Testis (tissue), 3 donors: ENCODE data around the gene SCFD2. TPM values are rescaled to one million over a fixed set of nuclear protein-coding genes. Genes with fewer than 3 reads are reported as not detected.

ENCODE experiments used
- DNase-seq: peaks from one replicate; pipeline ENCODE4 v3.0.0-alpha.2; 2019
- H3K27ac ChIP-seq, 2 donors: fragments of 200-600 bp; sonication (generic); one replicate each; pipeline ENCODE4 v1.5.1; 2019
- H3K27me3 ChIP-seq: fragments of 200-600 bp; sonication (generic); one replicate; pipeline ENCODE4 v1.5.1; 2019
- H3K36me3 ChIP-seq: fragments of 200-600 bp; sonication (generic); one replicate; pipeline ENCODE4 v1.5.1; 2017; ENCODE audit warnings: low read depth; ENCODE audit errors: missing control alignments
- H3K4me1 ChIP-seq: fragments of 200-600 bp; sonication (generic); one replicate; pipeline ENCODE4 v1.5.1; 2019
- H3K4me3 ChIP-seq, 2 donors: fragments of 200-600 bp; sonication (generic); one replicate each; pipeline ENCODE4 v1.5.1; 2017 to 2019
- H3K9me3 ChIP-seq: fragments of 200-600 bp; sonication (generic); one replicate; pipeline ENCODE4 v1.5.1; 2017
- POLR2A ChIP-seq: fragments of 450-650 bp; IDR thresholded peaks from one replicate; pipeline ENCODE4 v1.6.1; 2017; ENCODE audit warnings: antibody characterized with exemption, mild to moderate bottlenecking, moderate library complexity
- WGBS, 2 donors: methylation state at CpG; one replicate each; pipeline ENCODE4 v1.1.5; 2018; 5-methylcytosine and 5-hydroxymethylcytosine counted together
- intact Hi-C: fragments of 100-400 bp; cut with DNase I; formaldehyde crosslinking; loops from one replicate; pipeline ENCODE4 v1.15.1; 2023; ENCODE audit warnings: low total_unique reads
- polyA plus RNA-seq: library from polyadenylated mRNA; stranded (reverse); fragments of 350-450 nt; fragmentation: Illumina TruSeq; extraction: RNeasy Lipid Tissue Mini Kit (QIAGEN cat#74804); gene quantifications from one replicate; pipeline ENCODE4 v1.2.3, GENCODE V29; 2014; ENCODE audit warnings: low read depth, low replicate concordance; ENCODE audit not compliant: insufficient read depth
- total RNA-seq, 2 donors: library from RNA; depleted of rRNA; stranded (reverse); fragments of >200 nt; gene quantifications; one replicate each; pipeline ENCODE4 v1.2.3, GENCODE V29; 2016
- TF ChIP-seq, protein P1 (sequence below), 3 experiments: fragments of 450-650 bp in 2 of 3; fragments of 200-600 bp in 1 of 3; sonication (generic) in 1 of 3; IDR thresholded peaks; one replicate each; pipeline ENCODE4 v1.5.1; 2016 to 2019; ENCODE audit warnings: antibody characterized with exemption in 3 of 3, mild to moderate bottlenecking in 2 of 3, moderate library complexity in 1 of 3

Gene SCFD2
- total and polyA plus RNA-seq, 3 donors from 2014 or later = 6.0 to 24.5 (median 21.3) TPM

DNA sequence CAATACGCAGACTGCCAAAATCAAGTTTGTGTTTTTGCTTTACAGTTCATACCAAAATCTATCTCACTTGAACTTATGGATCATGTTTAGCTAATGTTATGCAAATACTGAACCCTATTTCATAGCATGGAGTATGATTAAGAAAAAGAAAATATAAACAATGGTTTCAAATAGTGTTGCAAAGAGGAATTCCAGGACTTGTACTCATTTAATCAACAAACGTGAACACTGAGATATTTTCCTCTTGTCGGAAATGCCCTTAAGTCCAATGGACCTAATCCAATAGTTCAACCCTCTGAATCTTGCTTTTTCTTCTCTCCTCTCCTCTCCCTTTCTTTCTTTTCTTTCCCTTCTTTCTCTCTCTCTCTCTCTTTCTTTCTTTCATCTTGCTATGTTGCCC lies 473.0 kb downstream of the SCFD2 start:
- no peak for DNase-seq
- TF ChIP-seq, protein P1, sequence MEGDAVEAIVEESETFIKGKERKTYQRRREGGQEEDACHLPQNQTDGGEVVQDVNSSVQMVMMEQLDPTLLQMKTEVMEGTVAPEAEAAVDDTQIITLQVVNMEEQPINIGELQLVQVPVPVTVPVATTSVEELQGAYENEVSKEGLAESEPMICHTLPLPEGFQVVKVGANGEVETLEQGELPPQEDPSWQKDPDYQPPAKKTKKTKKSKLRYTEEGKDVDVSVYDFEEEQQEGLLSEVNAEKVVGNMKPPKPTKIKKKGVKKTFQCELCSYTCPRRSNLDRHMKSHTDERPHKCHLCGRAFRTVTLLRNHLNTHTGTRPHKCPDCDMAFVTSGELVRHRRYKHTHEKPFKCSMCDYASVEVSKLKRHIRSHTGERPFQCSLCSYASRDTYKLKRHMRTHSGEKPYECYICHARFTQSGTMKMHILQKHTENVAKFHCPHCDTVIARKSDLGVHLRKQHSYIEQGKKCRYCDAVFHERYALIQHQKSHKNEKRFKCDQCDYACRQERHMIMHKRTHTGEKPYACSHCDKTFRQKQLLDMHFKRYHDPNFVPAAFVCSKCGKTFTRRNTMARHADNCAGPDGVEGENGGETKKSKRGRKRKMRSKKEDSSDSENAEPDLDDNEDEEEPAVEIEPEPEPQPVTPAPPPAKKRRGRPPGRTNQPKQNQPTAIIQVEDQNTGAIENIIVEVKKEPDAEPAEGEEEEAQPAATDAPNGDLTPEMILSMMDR (IDR thresholded peaks at IDR 0.05) = no peak
- no peak for TF ChIP-seq POLR2A
- WGBS, 2 donors = 78% methylated on average over 3 of the region's 3 CpGs
- no peaks in the 10 kb centered on the region for H3K36me3 ChIP-seq
- no peaks in the 10 kb centered on the region for H3K4me1 ChIP-seq
- no peaks in the 10 kb centered on the region for H3K9me3 ChIP-seq
- intact Hi-C loops = no loop called here
- no peak overlapping the region for H3K4me3 ChIP-seq
- no peak overlapping the region for H3K27ac ChIP-seq
- H3K27me3 ChIP-seq = no peaks in the 10 kb centered on the region

DNA sequence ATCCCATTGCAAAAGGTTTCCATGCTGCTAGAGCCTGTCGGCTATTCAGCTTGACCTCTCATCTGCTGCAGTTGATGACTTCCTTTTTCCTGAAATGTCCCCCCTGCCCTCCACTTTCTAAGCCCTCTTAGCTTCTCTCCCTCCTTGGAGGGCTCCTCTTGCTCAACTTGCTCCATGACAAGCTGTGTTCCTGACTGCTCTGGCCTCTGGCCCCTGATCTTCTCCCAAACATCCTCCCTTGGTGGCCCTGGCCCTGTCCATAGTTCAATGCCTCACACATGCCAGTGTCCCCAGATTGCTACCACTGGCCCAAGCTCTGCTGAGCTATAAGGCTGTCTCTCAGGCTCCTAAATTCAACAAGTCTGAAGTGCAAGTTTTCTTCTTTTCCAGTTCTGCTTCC lies 474.1 kb downstream of the SCFD2 start:
- H3K4me3 ChIP-seq = no peak overlapping the region
- H3K27me3 ChIP-seq = no peaks in the 10 kb centered on the region
- no peaks in the 10 kb centered on the region for H3K36me3 ChIP-seq
- H3K9me3 ChIP-seq = no peaks in the 10 kb centered on the region
- intact Hi-C loops = no loop called here
- WGBS, 2 donors = 79 to 89% methylated on average over 1 of the region's 1 CpG
- no peaks in the 10 kb centered on the region for H3K4me1 ChIP-seq
- no peak overlapping the region for H3K27ac ChIP-seq
- no peak for TF ChIP-seq POLR2A
- TF ChIP-seq, protein P1 (IDR thresholded peaks at IDR 0.05) = no peak
- no peak for DNase-seq

DNA sequence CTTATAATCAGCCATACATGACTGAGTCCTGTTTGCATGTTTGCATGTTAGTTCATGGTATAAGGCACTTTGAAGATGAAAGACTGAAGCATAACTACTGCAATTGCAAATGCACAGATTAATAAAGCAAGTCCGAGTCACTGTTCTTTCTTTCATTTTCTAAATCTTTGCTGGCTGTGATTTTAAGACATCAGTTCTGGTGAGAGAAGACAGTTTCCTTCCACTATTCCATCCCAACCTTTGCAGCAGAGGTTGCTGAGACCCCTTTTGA lies 475.4 kb downstream of the SCFD2 start:
- Histone ChIP-seq H3K4me3 (no peak overlapping the region), H3K27me3 (no peaks in the 10 kb centered on the region), H3K9me3 (no peaks in the 10 kb centered on the region), H3K27ac (no peak overlapping the region), H3K36me3 (no peaks in the 10 kb centered on the region), H3K4me1 (no peaks in the 10 kb centered on the region)
- WGBS, 2 donors = 79 to 92% methylated on average over 1 of the region's 1 CpG
- no peak for TF ChIP-seq POLR2A
- TF ChIP-seq, protein P1 (IDR thresholded peaks at IDR 0.05) = no peak
- DNase-seq = no peak
- intact Hi-C loops = no loop called here

DNA sequence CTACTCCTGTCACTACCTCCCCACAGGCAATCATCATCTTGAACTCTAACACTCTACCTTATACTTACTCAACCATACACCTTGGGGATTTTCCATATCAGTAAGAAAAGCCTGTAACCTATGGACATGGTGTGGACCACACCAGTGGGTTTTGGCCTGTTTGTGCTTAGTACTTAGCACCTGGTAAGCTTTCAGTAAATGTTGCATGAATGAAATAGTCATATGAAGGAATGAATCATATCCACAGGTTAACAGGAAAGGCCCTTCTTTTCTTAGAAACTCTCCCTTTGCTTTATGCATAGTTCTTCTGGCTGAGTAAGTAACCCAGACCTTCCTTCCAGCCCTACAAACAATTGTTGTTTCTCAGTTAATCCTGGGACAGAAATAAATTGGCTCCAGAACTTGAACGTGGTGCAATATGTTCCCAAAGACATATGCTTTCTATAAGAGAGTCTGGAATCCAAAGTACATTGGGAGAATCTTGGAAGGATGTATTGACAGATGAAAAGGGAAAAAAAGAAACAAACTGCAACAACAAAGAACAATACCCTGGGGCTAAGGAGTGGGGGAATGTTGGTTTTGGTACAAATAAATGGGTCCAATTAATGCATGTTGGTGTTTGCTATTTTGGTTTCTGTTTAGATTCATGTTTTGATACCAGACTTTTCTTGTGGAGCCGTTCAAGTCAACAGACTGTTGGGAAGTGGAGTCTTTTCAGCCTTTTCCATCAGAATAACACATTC lies 475.9 kb downstream of the SCFD2 start:
- H3K27ac ChIP-seq = no peak overlapping the region
- no peak for DNase-seq
- no peaks in the 10 kb centered on the region for H3K36me3 ChIP-seq
- H3K4me3 ChIP-seq = no peak overlapping the region
- H3K27me3 ChIP-seq = no peaks in the 10 kb centered on the region
- TF ChIP-seq, protein P1 (IDR thresholded peaks at IDR 0.05) = no peak
- no peak for TF ChIP-seq POLR2A
- no peaks in the 10 kb centered on the region for H3K9me3 ChIP-seq
- WGBS, 2 donors = 64 to 69% methylated on average over 2 of the region's 2 CpGs
- intact Hi-C loops = no loop called here
- H3K4me1 ChIP-seq = no peaks in the 10 kb centered on the region

DNA sequence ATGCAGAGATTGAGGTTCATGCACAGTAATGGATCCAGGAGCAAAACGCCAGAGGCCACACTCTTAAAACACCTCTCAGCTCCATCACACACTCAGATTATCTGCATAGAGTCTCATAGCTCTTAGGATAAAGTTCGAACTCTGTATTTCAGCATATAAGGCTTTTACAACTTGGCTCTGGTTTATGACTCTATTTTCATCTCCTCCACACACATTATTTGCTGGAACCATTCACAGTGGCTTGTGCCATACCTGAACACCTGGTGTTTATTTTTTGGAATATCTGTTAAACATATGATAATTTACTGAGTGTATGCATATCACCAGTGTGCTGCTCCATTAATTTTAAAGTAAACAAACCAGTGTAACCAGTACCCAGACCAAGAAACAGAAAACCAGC lies 476.5 kb downstream of the SCFD2 start:
- TF ChIP-seq POLR2A = no peak
- TF ChIP-seq, protein P1 (IDR thresholded peaks at IDR 0.05) = no peak
- intact Hi-C loops = no loop called here

More for the DNA sequence above, 476.5 kb downstream of the SCFD2 start:
- no peaks in the 10 kb centered on the region for H3K36me3 ChIP-seq
- DNase-seq = no peak
- no peaks in the 10 kb centered on the region for H3K9me3 ChIP-seq
- 94% methylated on average over 2 of the region's 2 CpGs for WGBS, 2 donors
- H3K4me1 ChIP-seq = no peaks in the 10 kb centered on the region
- no peak overlapping the region for H3K4me3 ChIP-seq
- H3K27ac ChIP-seq = no peak overlapping the region
- H3K27me3 ChIP-seq = no peaks in the 10 kb centered on the region
